ENCODE data around the gene DDX42. TPM values are rescaled to one million over a fixed set of nuclear protein-coding genes. Genes with fewer than 3 reads are reported as not detected.

Gene DDX42
- polyA plus RNA-seq, 1 donor from 2014 or later = 115 TPM

DNA sequence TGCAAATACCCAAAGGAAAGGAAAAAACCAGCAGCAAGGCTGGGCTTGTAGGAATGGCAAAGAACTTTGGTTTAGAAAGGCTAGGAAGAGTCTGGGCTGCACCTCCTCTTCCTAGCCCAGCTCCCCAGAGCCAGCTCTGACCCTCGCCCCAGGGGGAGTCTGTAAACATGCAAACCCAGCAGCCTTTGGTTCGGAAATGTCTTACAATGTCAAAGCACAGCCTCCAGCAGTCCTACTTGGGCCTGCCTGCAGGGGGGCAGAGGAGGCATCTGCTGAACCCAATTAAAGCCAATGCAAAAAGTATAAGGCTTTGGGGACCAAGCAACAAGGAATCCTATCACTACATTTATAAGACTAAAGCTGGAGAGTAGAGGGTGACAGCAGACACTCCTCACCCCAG is 58.5 kb downstream of the DDX42 start:
- TF ChIP-seq EZH2 (IDR thresholded peaks at IDR 0.05; ENCODE audit: borderline replicate concordance, insufficient read depth, low read length, poor library complexity, severe bottlenecking) = no peak
- TF ChIP-seq MXI1 (conservative IDR thresholded peaks at IDR 0.05; ENCODE audit: poor library complexity, severe bottlenecking) = no peak
- TF ChIP-seq, protein P1, sequence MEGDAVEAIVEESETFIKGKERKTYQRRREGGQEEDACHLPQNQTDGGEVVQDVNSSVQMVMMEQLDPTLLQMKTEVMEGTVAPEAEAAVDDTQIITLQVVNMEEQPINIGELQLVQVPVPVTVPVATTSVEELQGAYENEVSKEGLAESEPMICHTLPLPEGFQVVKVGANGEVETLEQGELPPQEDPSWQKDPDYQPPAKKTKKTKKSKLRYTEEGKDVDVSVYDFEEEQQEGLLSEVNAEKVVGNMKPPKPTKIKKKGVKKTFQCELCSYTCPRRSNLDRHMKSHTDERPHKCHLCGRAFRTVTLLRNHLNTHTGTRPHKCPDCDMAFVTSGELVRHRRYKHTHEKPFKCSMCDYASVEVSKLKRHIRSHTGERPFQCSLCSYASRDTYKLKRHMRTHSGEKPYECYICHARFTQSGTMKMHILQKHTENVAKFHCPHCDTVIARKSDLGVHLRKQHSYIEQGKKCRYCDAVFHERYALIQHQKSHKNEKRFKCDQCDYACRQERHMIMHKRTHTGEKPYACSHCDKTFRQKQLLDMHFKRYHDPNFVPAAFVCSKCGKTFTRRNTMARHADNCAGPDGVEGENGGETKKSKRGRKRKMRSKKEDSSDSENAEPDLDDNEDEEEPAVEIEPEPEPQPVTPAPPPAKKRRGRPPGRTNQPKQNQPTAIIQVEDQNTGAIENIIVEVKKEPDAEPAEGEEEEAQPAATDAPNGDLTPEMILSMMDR (IDR thresholded peaks at IDR 0.05; ENCODE audit: poor library complexity, severe bottlenecking) = no peak
- TF ChIP-seq TAF1 (IDR thresholded peaks at IDR 0.05; ENCODE audit: low read depth) = no peak
- TF ChIP-seq, protein P2, sequence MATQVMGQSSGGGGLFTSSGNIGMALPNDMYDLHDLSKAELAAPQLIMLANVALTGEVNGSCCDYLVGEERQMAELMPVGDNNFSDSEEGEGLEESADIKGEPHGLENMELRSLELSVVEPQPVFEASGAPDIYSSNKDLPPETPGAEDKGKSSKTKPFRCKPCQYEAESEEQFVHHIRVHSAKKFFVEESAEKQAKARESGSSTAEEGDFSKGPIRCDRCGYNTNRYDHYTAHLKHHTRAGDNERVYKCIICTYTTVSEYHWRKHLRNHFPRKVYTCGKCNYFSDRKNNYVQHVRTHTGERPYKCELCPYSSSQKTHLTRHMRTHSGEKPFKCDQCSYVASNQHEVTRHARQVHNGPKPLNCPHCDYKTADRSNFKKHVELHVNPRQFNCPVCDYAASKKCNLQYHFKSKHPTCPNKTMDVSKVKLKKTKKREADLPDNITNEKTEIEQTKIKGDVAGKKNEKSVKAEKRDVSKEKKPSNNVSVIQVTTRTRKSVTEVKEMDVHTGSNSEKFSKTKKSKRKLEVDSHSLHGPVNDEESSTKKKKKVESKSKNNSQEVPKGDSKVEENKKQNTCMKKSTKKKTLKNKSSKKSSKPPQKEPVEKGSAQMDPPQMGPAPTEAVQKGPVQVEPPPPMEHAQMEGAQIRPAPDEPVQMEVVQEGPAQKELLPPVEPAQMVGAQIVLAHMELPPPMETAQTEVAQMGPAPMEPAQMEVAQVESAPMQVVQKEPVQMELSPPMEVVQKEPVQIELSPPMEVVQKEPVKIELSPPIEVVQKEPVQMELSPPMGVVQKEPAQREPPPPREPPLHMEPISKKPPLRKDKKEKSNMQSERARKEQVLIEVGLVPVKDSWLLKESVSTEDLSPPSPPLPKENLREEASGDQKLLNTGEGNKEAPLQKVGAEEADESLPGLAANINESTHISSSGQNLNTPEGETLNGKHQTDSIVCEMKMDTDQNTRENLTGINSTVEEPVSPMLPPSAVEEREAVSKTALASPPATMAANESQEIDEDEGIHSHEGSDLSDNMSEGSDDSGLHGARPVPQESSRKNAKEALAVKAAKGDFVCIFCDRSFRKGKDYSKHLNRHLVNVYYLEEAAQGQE (IDR thresholded peaks at IDR 0.05; ENCODE audit: borderline replicate concordance) = no peak
- peaks cover 21% of the 10 kb centered on the region for H3K79me2 ChIP-seq (replicated peaks; ENCODE audit: insufficient read depth, low read length)
- H3K27me3 ChIP-seq (ENCODE audit: insufficient read depth, low read depth, low read length) = no peaks in the 10 kb centered on the region
- no peaks in the 10 kb centered on the region for H4K20me1 ChIP-seq (ENCODE audit: insufficient read depth)
- H3K27ac ChIP-seq (ENCODE audit: low read length) = no peak overlapping the region
- no peak overlapping the region for H3K4me2 ChIP-seq (ENCODE audit: low read length)
- no peak overlapping the region for H2AFZ ChIP-seq (ENCODE audit: low read depth, low read length)
- no peak overlapping the region for H3K9ac ChIP-seq (ENCODE audit: low read length)
- H3K9me3 ChIP-seq (ENCODE audit: low read length) = no peaks in the 10 kb centered on the region
- no peaks in the 10 kb centered on the region for H3K36me3 ChIP-seq (ENCODE audit: insufficient read depth, low read length)
- H3K4me3 ChIP-seq (ENCODE audit: low read length) = no peak overlapping the region
- no peaks in the 10 kb centered on the region for H3K9me2 ChIP-seq (ENCODE audit: insufficient read depth, low read length)
- H3F3A ChIP-seq (ENCODE audit: insufficient read depth, low read length, poor library complexity, severe bottlenecking) = peaks cover 4% of the 10 kb centered on the region

DNA sequence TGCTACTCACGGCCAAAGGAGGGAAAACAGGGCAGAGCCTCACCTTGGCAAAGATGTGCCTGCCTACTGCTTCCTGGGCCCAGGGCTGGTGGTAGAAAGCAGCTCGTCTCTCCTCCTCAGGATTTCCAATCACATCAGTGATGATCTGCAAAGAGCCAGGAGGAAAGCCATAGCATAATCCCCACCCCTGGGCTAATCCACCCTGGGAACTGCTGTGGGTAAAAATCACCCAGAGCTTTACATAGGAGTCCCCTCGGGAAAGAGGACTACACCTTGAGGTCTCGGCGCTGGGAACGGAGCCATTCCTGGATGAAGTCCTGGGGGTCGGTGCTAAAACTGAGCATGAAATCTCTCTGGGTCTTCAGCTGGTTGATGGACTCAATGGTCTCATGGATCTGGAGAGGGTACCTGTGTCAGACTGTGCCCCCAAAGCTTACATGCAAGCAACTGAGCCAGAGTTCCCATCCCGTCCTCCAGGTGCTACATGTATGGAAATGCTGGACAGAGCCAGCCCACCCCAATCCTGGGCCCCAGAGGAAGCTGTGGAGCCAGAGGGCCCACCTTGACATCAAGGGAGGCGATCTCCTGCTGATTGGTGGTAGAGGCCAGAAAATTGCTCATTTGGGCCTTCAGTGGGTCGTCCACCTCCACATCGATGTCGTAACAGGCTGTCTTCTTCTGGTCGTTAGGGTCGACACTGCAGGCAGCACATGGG is 59.2 kb downstream of the DDX42 start:
- H3K36me3 ChIP-seq (ENCODE audit: insufficient read depth, low read length) = no peaks in the 10 kb centered on the region
- no peak overlapping the region for H3K4me3 ChIP-seq (ENCODE audit: low read length)
- H3K27me3 ChIP-seq (ENCODE audit: insufficient read depth, low read depth, low read length) = no peaks in the 10 kb centered on the region
- H3K9me3 ChIP-seq (ENCODE audit: low read length) = no peaks in the 10 kb centered on the region
- peaks cover 1% of the 10 kb centered on the region for H3F3A ChIP-seq (ENCODE audit: insufficient read depth, low read length, poor library complexity, severe bottlenecking)
- no peak overlapping the region for H3K9ac ChIP-seq (ENCODE audit: low read length)
- peaks cover 15% of the 10 kb centered on the region for H3K79me2 ChIP-seq (replicated peaks; ENCODE audit: insufficient read depth, low read length)
- no peaks in the 10 kb centered on the region for H3K9me2 ChIP-seq (ENCODE audit: insufficient read depth, low read length)
- H3K4me2 ChIP-seq (ENCODE audit: low read length) = no peak overlapping the region
- no peak overlapping the region for H3K27ac ChIP-seq (ENCODE audit: low read length)
- TF ChIP-seq, protein P1 (IDR thresholded peaks at IDR 0.05; ENCODE audit: poor library complexity, severe bottlenecking) = no peak
- TF ChIP-seq EP300 (conservative IDR thresholded peaks at IDR 0.05; ENCODE audit: poor library complexity, severe bottlenecking) (no peak), POLR2AphosphoS5 (IDR thresholded peaks at IDR 0.05) (no peak)
- no peaks in the 10 kb centered on the region for H4K20me1 ChIP-seq (ENCODE audit: insufficient read depth)
- H2AFZ ChIP-seq (ENCODE audit: low read depth, low read length) = no peak overlapping the region
